NT2/D1 (cell line): ENCODE results near the gene NIF3L1.

Source experiments
- DNase-seq: peaks from one replicate; pipeline ENCODE4 v3.0.0-alpha.2; 2011; ENCODE audit warnings: low read depth, low spot score
- H3K27me3 ChIP-seq: 2 replicates; pipeline ENCODE4 v1.6.0; 2011; ENCODE audit warnings: mild to moderate bottlenecking; ENCODE audit not compliant: insufficient read length, insufficient read depth
- H3K36me3 ChIP-seq: 2 replicates; pipeline ENCODE4 v1.6.1; 2011; ENCODE audit warnings: mild to moderate bottlenecking, low read length, mixed read lengths; ENCODE audit not compliant: insufficient read depth, insufficient read length
- H3K4me1 ChIP-seq: 2 replicates; pipeline ENCODE4 v1.5.1; 2011; ENCODE audit not compliant: insufficient read depth, insufficient read length
- H3K4me3 ChIP-seq: 2 replicates; pipeline ENCODE4 v1.5.1; 2011; ENCODE audit warnings: low read depth; ENCODE audit not compliant: insufficient read length
- H3K9ac ChIP-seq: 2 replicates; pipeline ENCODE4 v1.6.0; 2011; ENCODE audit warnings: low read depth; ENCODE audit not compliant: insufficient read length
- H3K9me3 ChIP-seq: 2 replicates; pipeline ENCODE4 v1.5.1; 2011; ENCODE audit warnings: mild to moderate bottlenecking, low read length; ENCODE audit not compliant: insufficient read depth
- SUZ12 ChIP-seq: IDR thresholded peaks from 2 replicates; pipeline ENCODE4 v1.6.1; 2011; ENCODE audit not compliant: insufficient read length, insufficient read depth; ENCODE audit errors: extremely low read depth
- YY1 ChIP-seq: IDR thresholded peaks from 2 replicates; pipeline ENCODE4 v1.6.1; 2011; ENCODE audit not compliant: insufficient read length, insufficient read depth
- ZNF274 ChIP-seq: IDR thresholded peaks from 2 replicates; pipeline ENCODE4 v1.6.1; 2011; ENCODE audit warnings: mild to moderate bottlenecking, low read depth, low read length

NIF3L1 gene

DNA sequence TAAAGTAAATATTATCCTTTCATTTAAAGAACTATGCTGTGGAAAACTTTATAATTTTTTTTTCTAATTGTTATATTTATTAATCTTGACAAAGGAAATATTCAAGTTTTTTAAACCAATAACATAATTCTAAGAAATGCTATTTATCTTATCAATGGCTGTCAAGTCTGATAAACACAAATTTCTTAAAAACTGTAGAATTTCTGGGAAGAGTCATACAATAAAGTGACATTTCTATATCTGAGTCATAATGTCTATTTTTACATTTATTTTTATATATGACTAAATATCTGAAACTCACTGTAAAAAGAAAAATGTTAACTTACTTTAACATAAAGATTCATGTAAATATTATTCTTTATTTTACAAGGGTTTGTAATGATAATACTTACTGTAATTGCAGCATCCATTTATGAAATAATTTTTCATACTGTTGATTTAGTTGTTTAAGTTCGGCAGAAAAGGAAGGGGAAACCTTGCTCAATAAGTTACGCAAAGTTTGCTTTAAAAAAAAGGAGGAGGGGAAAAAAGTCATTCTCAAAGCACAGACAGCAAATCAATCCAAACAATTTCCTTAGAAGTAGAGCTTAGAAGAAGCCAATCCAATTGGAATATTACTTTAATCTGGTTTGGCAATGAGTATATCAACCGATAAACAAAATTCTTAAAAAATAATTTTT is 41.9 kb downstream of the NIF3L1 start:
- H3K4me3 ChIP-seq = no peak overlapping the region
- TF ChIP-seq SUZ12 (no peak), YY1 (no peak), ZNF274 (no peak)
- no peak overlapping the region for H3K9ac ChIP-seq
- no peaks in the 10 kb centered on the region for H3K4me1 ChIP-seq
- no peaks in the 10 kb centered on the region for H3K9me3 ChIP-seq
- no peak for DNase-seq
- no peaks in the 10 kb centered on the region for H3K27me3 ChIP-seq
- H3K36me3 ChIP-seq = peaks cover 75% of the 10 kb centered on the region

DNA sequence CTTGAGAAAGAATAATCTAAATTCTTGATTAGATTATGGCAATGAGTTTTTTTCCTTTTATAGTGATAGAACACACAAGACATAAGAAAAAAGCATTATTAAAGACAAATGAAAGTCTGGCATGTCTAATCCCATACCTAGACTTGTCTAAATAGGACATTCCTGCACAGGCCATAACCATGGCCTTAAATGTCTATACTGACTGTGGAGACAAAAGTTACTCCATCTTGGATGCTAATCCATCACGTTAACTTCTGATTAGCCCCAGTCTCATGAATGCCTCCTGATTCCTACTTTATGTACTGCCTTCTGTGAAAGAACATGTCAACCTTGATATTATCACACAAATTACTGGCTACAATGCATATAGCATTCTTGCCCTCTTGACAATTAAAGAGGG is 50.7 kb downstream of the NIF3L1 start:
- Histone ChIP-seq H3K4me3 (no peak overlapping the region), H3K4me1 (no peaks in the 10 kb centered on the region), H3K9me3 (no peaks in the 10 kb centered on the region), H3K27me3 (no peaks in the 10 kb centered on the region), H3K36me3 (peaks cover 89% of the 10 kb centered on the region), H3K9ac (no peak overlapping the region)
- no peak for TF ChIP-seq YY1
- TF ChIP-seq ZNF274 = no peak
- no peak for TF ChIP-seq SUZ12
- no peak for DNase-seq

DNA sequence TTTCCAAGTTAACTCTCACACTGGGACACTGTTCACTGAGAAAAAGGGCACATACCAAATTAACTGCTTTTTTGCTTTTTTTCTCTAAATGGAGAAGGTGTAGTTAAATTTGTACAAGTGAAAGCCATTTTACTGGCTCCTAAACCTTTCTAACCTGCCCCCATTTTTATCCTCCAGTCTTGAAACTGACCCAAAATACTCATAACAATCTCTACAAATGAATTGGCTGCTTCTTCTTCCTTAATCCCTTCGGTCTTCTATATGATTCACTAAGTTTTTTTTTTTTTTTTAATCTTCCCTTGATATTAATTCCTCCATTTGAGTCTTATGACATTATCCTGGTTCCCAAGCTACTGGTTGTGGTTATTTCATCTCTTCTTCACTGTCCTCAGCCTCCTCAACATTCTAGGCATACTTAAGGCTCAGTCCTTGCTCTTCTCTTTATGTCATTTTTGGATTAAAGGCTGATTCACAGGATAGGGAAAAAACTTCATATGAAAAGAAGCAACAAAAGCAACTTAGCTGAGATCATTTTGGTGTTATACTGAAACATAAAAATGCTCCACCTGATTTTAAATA is 54.4 kb downstream of the NIF3L1 start:
- Histone ChIP-seq H3K9me3 (no peaks in the 10 kb centered on the region), H3K4me3 (no peak overlapping the region), H3K4me1 (no peaks in the 10 kb centered on the region), H3K27me3 (no peaks in the 10 kb centered on the region), H3K9ac (no peak overlapping the region), H3K36me3 (peaks cover 91% of the 10 kb centered on the region)
- TF ChIP-seq YY1 (no peak), SUZ12 (no peak), ZNF274 (no peak)
- no peak for DNase-seq

DNA sequence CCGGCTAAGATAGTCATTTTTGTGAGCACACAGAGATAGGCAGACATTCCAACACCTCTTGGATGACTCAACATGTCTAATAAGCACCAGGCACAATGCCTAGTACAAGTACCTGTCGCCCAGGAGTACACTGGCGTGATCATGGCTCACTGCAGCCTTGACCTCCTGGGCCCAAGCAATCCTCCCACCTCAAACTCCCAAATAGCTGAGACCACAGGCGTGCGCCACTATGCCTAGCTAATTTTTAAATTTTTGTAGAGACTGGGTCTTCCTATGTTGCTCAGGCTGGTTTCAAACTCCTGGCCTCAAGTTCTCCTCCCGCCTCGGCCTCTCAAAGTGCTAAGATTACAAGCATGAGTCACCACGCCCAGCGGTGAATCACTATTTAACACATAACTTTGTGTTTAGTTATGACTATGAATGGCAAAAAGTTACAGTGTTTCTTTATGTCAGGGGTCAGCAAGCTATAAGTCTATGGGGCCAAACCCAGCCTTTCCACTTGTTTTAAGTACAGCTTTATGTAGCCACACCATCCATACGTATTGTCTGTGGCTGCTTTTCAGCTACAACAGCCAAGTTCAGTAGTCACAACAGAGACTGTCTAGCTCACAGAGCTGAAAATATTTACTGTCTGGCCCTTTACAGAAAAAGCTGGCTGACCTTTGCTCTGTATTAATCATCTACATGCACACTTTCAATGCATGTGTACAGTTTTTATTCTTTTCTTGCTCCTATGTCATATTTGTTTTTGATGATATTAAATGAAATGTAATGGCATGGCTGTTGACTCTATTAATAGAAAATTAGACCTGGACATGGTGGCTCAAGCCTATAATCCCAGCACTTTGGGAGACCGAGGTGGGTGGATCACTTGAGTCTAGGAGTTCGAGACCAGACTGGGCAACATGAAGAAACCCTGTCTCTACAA is 55.6 kb downstream of the NIF3L1 start:
- Histone ChIP-seq H3K4me3 (no peak overlapping the region), H3K9me3 (no peaks in the 10 kb centered on the region), H3K27me3 (no peaks in the 10 kb centered on the region), H3K4me1 (no peaks in the 10 kb centered on the region), H3K9ac (no peak overlapping the region), H3K36me3 (peaks cover 85% of the 10 kb centered on the region)
- TF ChIP-seq SUZ12 (no peak), YY1 (no peak), ZNF274 (no peak)
- no peak for DNase-seq

DNA sequence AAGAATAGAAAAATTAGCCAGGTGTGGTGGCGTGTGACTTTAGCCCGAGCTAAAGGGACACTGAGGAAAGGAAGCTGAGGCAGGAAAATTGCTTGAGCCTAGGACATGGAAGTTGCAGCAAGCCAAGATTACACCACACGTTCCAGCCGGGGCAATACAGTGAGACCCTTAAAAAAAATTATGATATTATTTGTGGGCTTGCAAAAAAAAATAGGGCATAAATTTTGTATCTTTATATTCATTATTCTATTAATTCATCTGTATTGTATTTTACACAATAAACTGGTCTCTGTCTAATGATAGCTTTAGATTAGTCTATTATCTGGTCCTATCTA is 56.2 kb downstream of the NIF3L1 start:
- Histone ChIP-seq H3K9ac (no peak overlapping the region), H3K36me3 (peaks cover 82% of the 10 kb centered on the region), H3K9me3 (no peaks in the 10 kb centered on the region), H3K4me3 (no peak overlapping the region), H3K27me3 (no peaks in the 10 kb centered on the region), H3K4me1 (no peaks in the 10 kb centered on the region)
- DNase-seq = no peak
- TF ChIP-seq ZNF274 (no peak), SUZ12 (no peak), YY1 (no peak)

DNA sequence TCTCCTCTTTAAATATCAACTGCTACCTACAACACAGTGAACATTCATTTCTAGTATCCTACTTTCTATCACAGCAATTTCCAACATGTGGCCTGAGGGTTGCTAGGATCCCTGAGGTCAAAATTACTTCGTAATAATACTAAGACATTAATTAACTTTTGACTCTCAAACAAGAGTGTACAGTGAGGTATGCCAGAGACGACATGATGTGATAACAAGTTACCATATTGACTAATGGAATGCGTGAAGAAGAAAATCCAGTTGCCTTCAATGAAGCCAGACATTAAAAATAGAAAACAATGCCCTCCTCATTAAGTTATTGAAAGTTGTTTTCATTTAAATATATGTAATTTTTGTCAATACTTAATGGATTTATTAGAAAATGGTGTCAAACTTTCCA is 61.2 kb downstream of the NIF3L1 start:
- Histone ChIP-seq H3K9ac (no peak overlapping the region), H3K4me3 (no peak overlapping the region), H3K27me3 (no peaks in the 10 kb centered on the region), H3K4me1 (no peaks in the 10 kb centered on the region), H3K36me3 (peaks cover 73% of the 10 kb centered on the region), H3K9me3 (no peaks in the 10 kb centered on the region)
- no peak for TF ChIP-seq ZNF274
- TF ChIP-seq YY1 = no peak
- no peak for TF ChIP-seq SUZ12
- DNase-seq = no peak
